WTC11 (cell line): ENCODE measurements around the gene EPHB3. TPM values are rescaled to one million over a fixed set of nuclear protein-coding genes. Genes with fewer than 3 reads are reported as not detected.
A peak's percentile ranks its signal among the peaks of the same experiment; 100 is the strongest.

Experiments used
- ATAC-seq: fragments of 200-7000 bp; cut with Tn5 transposase; 2 replicates; pipeline ENCODE4 v1.10.0; 2021; ENCODE audit warnings: mild to moderate bottlenecking, moderate library complexity
- Bru-seq: library from RNA; stranded (reverse); fragments of 400-500 nt; gene quantifications from one replicate; lab custom pipeline; 2021; lab: Mats Ljungman, UMichigan
- CTCF ChIA-PET: fragments of 300-600 bp; sonication (Branson Sonifier 250); formaldehyde crosslinking; loops from one replicate; lab custom pipeline; 2021; ENCODE audit warnings: antibody characterized with exemption; lab: Charles Lee
- POLR2A ChIA-PET: fragments of 350-600 bp; sonication (Branson Sonifier 250); formaldehyde crosslinking; loops from one replicate; lab custom pipeline; 2021; ENCODE audit warnings: antibody characterized with exemption; lab: Charles Lee
- DNase-seq: peaks from one replicate; pipeline ENCODE4 v3.0.0; 2021; ENCODE audit warnings: low spot score
- H3K27ac Mint-ChIP-seq: 2 replicates; pipeline ENCODE4 v1.8.0; 2021; ENCODE audit warnings: mixed read lengths
- H3K27me3 Mint-ChIP-seq: 2 replicates; pipeline ENCODE4 v1.8.0; 2021; ENCODE audit warnings: low read depth, mild to moderate bottlenecking, moderate library complexity, mixed read lengths
- H3K36me3 Mint-ChIP-seq: 2 replicates; pipeline ENCODE4 v1.8.0; 2021; ENCODE audit warnings: mixed read lengths
- H3K4me1 Mint-ChIP-seq: 2 replicates; pipeline ENCODE4 v1.8.0; 2022; ENCODE audit warnings: mixed read lengths
- H3K4me3 Mint-ChIP-seq: 2 replicates; pipeline ENCODE4 v1.8.0; 2021; ENCODE audit warnings: mild to moderate bottlenecking, moderate library complexity, mixed read lengths
- H3K9me3 Mint-ChIP-seq: 2 replicates; pipeline ENCODE4 v1.8.0; 2021; ENCODE audit warnings: mixed read lengths
- CREM ChIP-seq: sonication (generic); formaldehyde crosslinking; IDR thresholded peaks from 2 replicates; pipeline ENCODE4 v1.8.1; 2022; ENCODE audit warnings: mild to moderate bottlenecking, missing genetic modification reagents, moderate library complexity
- ETV6 ChIP-seq: sonication (generic); formaldehyde crosslinking; IDR thresholded peaks from 2 replicates; pipeline ENCODE4 v1.8.1; 2022; ENCODE audit warnings: mild to moderate bottlenecking, missing genetic modification reagents
- FOXK1 ChIP-seq: sonication (generic); formaldehyde crosslinking; IDR thresholded peaks from 2 replicates; pipeline ENCODE4 v1.8.0; 2022; ENCODE audit warnings: mild to moderate bottlenecking, moderate library complexity, missing genetic modification reagents
- HMGA2 ChIP-seq: fragments of 250-450 bp; sonication (Bioruptor Pico); IDR thresholded peaks from 2 replicates; pipeline ENCODE4 v1.4.0; 2021; ENCODE audit warnings: mild to moderate bottlenecking, moderate library complexity
- IRF2 ChIP-seq: sonication (generic); formaldehyde crosslinking; IDR thresholded peaks from 2 replicates; pipeline ENCODE4 v1.8.0; 2022; ENCODE audit warnings: low read depth, missing genetic modification reagents, borderline replicate concordance
- JAZF1 ChIP-seq: fragments of 250-450 bp; sonication (Bioruptor Pico); IDR thresholded peaks from 2 replicates; pipeline ENCODE4 v1.9.0; 2021; ENCODE audit warnings: moderate library complexity, mild to moderate bottlenecking, inconsistent platforms
- JUN ChIP-seq: sonication (generic); formaldehyde crosslinking; IDR thresholded peaks from 2 replicates; pipeline ENCODE4 v1.8.0; 2023; ENCODE audit warnings: mild to moderate bottlenecking, missing genetic modification reagents
- MXD4 ChIP-seq: fragments of 250-450 bp; sonication (Bioruptor Pico); IDR thresholded peaks from 2 replicates; pipeline ENCODE4 v1.8.0; 2021; ENCODE audit warnings: mild to moderate bottlenecking, moderate library complexity, borderline replicate concordance
- NFYB ChIP-seq: sonication (generic); formaldehyde crosslinking; conservative IDR thresholded peaks from 2 replicates; pipeline ENCODE4 v1.8.0; 2022; ENCODE audit warnings: low read depth, missing genetic modification reagents
- NR1H2 ChIP-seq: sonication (generic); formaldehyde crosslinking; IDR thresholded peaks from 2 replicates; pipeline ENCODE4 v1.9.0; 2021; ENCODE audit warnings: mild to moderate bottlenecking, moderate library complexity, missing genetic modification reagents
- SP1 ChIP-seq: sonication (generic); formaldehyde crosslinking; conservative IDR thresholded peaks from 2 replicates; pipeline ENCODE4 v1.8.1; 2022; ENCODE audit warnings: missing genetic modification reagents
- TEAD4 ChIP-seq: sonication (generic); formaldehyde crosslinking; IDR thresholded peaks from 2 replicates; pipeline ENCODE4 v1.8.0; 2022; ENCODE audit warnings: mild to moderate bottlenecking, missing genetic modification reagents
- ZNF121 ChIP-seq: sonication (generic); formaldehyde crosslinking; IDR thresholded peaks from 2 replicates; pipeline ENCODE4 v1.8.0; 2023; ENCODE audit warnings: missing genetic modification reagents
- long read RNA-seq, 3 experiments: library from RNA in 1 of 3; library from capped mRNA in 1 of 3; library from polyadenylated mRNA in 1 of 3; unstranded in 2 of 3; stranded (forward) in 1 of 3; transcript quantifications; one replicate each; pipeline ENCODE4 v2.0.0, GENCODE V29; 2021
- total RNA-seq: library from RNA; stranded (reverse); gene quantifications from 3 replicates; pipeline ENCODE4 v1.2.3, GENCODE V29; 2021
- TF ChIP-seq, protein P1 (sequence below): sonication (generic); formaldehyde crosslinking; IDR thresholded peaks from 2 replicates; pipeline ENCODE4 v1.8.0; 2022; ENCODE audit warnings: mild to moderate bottlenecking, missing genetic modification reagents
- TF ChIP-seq, protein P2 (sequence below): fragments of 250-450 bp; sonication (Bioruptor Pico); IDR thresholded peaks from 2 replicates; pipeline ENCODE4 v1.9.0; 2021; ENCODE audit warnings: mild to moderate bottlenecking
- TF ChIP-seq, protein P3 (sequence below): fragments of 250-450 bp; sonication (Bioruptor Pico); IDR thresholded peaks from 2 replicates; pipeline ENCODE4 v1.9.0; 2021; ENCODE audit warnings: mild to moderate bottlenecking
- TF ChIP-seq, protein P4 (sequence below): fragments of 250-450 bp; sonication (Bioruptor Pico); IDR thresholded peaks from 2 replicates; pipeline ENCODE4 v1.9.0; 2021; ENCODE audit warnings: moderate library complexity, mild to moderate bottlenecking, inconsistent platforms, borderline replicate concordance
- TF ChIP-seq, protein P5 (sequence below): sonication (generic); formaldehyde crosslinking; IDR thresholded peaks from 2 replicates; pipeline ENCODE4 v1.8.1; 2023; ENCODE audit warnings: mild to moderate bottlenecking, missing genetic modification reagents
- TF ChIP-seq, protein P6 (sequence below): fragments of 200-600 bp; IDR thresholded peaks from 2 replicates; pipeline ENCODE4 v1.8.0; 2022; ENCODE audit warnings: antibody characterized with exemption
- TF ChIP-seq, protein P7 (sequence below): sonication (generic); formaldehyde crosslinking; IDR thresholded peaks from 2 replicates; pipeline ENCODE4 v1.8.1; 2022; ENCODE audit warnings: mild to moderate bottlenecking, moderate library complexity, missing genetic modification reagents
- TF ChIP-seq, protein P8 (sequence below): sonication (generic); formaldehyde crosslinking; IDR thresholded peaks from 2 replicates; pipeline ENCODE4 v1.8.1; 2023; ENCODE audit warnings: mild to moderate bottlenecking, moderate library complexity, missing genetic modification reagents

Gene EPHB3
- 5.3 to 11.4 TPM (median 6.3 TPM) in 3 replicates for total RNA-seq
- Bru-seq, nascent RNA: percentile 42 among the genes with signal in this experiment
- long read RNA-seq, experiment 1, full-length matches to known transcripts: 16 of 25 reads
- long read RNA-seq, experiment 1, partial matches to known transcripts: 4 of 25 reads
- long read RNA-seq, experiment 1, other reads (novel, unspliced or antisense): 5 of 25 reads
- long read RNA-seq, experiment 2, partial matches to known transcripts: 5 of 7 reads
- long read RNA-seq, experiment 2, other reads (novel, unspliced or antisense): 2 of 7 reads
- long read RNA-seq, experiment 3, partial matches to known transcripts: 1 of 1 reads
- long read RNA-seq, experiment 3, other reads (novel, unspliced or antisense): 0 of 1 reads

DNA sequence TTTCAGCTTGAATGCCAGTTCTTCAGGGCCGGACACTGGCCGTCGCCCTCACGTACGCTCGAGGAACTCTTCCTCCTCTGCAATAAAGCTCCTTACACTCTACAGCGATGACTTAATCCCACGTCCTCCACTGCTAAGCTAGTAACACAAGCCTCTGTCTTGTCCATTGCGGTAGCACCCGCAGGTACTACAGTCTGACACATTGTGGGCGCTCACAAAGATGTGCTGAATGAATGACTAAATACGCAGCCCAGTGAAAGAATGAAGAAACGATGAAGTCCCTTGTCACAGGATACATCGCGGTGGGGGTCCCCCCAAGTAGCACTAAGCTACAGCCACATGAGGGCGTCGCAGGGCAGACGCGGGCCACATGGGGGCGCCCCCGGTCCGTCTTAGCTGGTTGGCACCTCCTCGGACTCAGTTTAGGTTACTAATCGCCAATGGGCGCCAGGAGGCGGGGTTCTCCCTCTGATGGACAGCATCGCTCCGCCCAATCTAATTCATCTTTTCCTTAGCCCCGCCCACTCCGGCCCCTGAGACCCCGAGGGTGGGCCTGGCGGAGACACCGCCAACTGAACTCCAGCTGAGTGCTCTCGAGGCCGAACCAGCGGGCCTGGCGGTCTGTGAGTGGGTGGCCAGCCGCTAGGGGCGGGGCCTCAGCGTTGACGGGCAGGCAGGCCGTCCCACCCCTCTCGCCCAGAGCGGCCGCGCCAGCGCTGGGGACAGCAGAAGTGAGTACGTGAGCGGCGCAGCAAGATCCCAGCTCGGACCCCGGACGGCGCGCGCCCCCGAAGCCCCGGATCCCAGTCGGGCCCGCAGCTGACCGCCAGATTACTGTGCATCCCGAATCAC, at the start of gene EPHB3:
Gene EPHB3 (plus strand): TSS at position 725 of the 852 bp plus-strand sequence. CDS start 451 bp downstream, outside the sequence.
- Mint-ChIP-seq H3K27ac (no peak within 1 kb of the TSS), H3K27me3 (peaks cover 87% of the 10 kb centered on the region)

DNA sequence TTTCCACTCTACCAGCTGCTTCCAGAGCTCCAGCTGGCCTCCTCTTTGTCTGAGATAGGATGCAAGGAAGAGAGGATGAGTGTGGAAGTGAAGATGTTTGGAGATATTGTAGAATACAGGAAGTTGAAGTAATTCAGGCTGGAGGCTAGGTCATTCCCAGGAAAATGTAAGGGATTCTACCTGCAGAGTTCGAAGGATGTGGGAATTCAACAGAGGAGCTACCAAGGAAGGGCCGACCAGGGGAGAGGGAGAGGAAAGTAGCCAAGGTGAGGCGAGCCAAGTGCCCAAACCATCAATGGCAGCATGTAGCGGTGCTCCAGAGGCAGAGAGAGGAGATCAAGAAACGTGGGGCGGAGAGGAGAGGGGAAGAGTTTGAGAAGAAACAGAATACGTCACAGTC, 49.0 kb upstream of the EPHB3 start:
- Mint-ChIP-seq H3K36me3 (no peaks in the 10 kb centered on the region; the same call in none of the 2 replicates), H3K4me3 (peak overlapping the region; percentile 56), H3K4me1 (peaks cover 30% of the 10 kb centered on the region), H3K9me3 (peaks cover 9% of the 10 kb centered on the region), H3K27ac (no peak overlapping the region), H3K27me3 (peaks cover 55% of the 10 kb centered on the region)
- POLR2A ChIA-PET: no interaction called here
- CTCF ChIA-PET: interaction anchor here (0.7 to 5.6 kb wide), 12 partner anchors 12 to 167 kb away, joined by 3 to 104 read pairs (median 20); no protein-coding TSS in a partner anchor
- no peak for DNase-seq
- TF ChIP-seq NR1H2 (CRISPR knock-in tag): no peak
- TF ChIP-seq, protein P1, sequence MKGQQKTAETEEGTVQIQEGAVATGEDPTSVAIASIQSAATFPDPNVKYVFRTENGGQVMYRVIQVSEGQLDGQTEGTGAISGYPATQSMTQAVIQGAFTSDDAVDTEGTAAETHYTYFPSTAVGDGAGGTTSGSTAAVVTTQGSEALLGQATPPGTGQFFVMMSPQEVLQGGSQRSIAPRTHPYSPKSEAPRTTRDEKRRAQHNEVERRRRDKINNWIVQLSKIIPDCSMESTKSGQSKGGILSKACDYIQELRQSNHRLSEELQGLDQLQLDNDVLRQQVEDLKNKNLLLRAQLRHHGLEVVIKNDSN (CRISPR knock-in tag): no peak
- TF ChIP-seq, protein P2, sequence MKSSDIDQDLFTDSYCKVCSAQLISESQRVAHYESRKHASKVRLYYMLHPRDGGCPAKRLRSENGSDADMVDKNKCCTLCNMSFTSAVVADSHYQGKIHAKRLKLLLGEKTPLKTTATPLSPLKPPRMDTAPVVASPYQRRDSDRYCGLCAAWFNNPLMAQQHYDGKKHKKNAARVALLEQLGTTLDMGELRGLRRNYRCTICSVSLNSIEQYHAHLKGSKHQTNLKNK (CRISPR knock-in tag): no peak
- no peak for TF ChIP-seq MXD4 (CRISPR knock-in tag)
- TF ChIP-seq, protein P3, sequence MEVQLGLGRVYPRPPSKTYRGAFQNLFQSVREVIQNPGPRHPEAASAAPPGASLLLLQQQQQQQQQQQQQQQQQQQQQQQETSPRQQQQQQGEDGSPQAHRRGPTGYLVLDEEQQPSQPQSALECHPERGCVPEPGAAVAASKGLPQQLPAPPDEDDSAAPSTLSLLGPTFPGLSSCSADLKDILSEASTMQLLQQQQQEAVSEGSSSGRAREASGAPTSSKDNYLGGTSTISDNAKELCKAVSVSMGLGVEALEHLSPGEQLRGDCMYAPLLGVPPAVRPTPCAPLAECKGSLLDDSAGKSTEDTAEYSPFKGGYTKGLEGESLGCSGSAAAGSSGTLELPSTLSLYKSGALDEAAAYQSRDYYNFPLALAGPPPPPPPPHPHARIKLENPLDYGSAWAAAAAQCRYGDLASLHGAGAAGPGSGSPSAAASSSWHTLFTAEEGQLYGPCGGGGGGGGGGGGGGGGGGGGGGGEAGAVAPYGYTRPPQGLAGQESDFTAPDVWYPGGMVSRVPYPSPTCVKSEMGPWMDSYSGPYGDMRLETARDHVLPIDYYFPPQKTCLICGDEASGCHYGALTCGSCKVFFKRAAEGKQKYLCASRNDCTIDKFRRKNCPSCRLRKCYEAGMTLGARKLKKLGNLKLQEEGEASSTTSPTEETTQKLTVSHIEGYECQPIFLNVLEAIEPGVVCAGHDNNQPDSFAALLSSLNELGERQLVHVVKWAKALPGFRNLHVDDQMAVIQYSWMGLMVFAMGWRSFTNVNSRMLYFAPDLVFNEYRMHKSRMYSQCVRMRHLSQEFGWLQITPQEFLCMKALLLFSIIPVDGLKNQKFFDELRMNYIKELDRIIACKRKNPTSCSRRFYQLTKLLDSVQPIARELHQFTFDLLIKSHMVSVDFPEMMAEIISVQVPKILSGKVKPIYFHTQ (CRISPR knock-in tag): no peak
- no peak for TF ChIP-seq FOXK1 (CRISPR knock-in tag)
- TF ChIP-seq CREM: no peak
- no peak for TF ChIP-seq IRF2 (CRISPR knock-in tag)
- TF ChIP-seq JAZF1 (CRISPR knock-in tag): no peak
- TF ChIP-seq, protein P4, sequence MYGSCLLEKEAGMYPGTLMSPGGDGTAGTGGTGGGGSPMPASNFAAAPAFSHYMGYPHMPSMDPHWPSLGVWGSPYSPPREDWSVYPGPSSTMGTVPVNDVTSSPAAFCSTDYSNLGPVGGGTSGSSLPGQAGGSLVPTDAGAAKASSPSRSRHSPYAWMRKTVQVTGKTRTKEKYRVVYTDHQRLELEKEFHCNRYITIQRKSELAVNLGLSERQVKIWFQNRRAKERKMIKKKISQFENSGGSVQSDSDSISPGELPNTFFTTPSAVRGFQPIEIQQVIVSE (CRISPR knock-in tag): no peak
- no peak for ATAC-seq

More for the DNA sequence above, at the start of gene EPHB3:
- ChIA-PET CTCF (interaction anchor here (0.5 to 3.2 kb wide), 91 partner anchors 9 to 710 kb away, joined by 3 to 78 read pairs (median 5); partner anchors contain the start of genes MAGEF1 and VPS8), POLR2A (interaction anchor here (0.6 to 1.4 kb wide), 9 partner anchors 12 to 450 kb away, joined by 3 to 7 read pairs (median 4); partner anchors contain the start of gene MAGEF1)
- H3K4me1 Mint-ChIP-seq: peaks cover 61% of the 10 kb centered on the region
- H3K4me3 Mint-ChIP-seq: peak within 1 kb of the TSS; percentile 71
- ATAC-seq (peak; percentile 90), DNase-seq (peak; percentile 99)
- H3K36me3 Mint-ChIP-seq: no peaks in the 10 kb centered on the region
- no peaks in the 10 kb centered on the region for H3K9me3 Mint-ChIP-seq
- TF ChIP-seq, protein P5, sequence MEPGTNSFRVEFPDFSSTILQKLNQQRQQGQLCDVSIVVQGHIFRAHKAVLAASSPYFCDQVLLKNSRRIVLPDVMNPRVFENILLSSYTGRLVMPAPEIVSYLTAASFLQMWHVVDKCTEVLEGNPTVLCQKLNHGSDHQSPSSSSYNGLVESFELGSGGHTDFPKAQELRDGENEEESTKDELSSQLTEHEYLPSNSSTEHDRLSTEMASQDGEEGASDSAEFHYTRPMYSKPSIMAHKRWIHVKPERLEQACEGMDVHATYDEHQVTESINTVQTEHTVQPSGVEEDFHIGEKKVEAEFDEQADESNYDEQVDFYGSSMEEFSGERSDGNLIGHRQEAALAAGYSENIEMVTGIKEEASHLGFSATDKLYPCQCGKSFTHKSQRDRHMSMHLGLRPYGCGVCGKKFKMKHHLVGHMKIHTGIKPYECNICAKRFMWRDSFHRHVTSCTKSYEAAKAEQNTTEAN: 0 out of 2 replicates have a peak, but pooled peaks have one; percentile 33
- no peak for TF ChIP-seq JUN (CRISPR knock-in tag)
- TF ChIP-seq TEAD4 (CRISPR knock-in tag): no peak
- TF ChIP-seq NFYB (CRISPR knock-in tag): peak; percentile 74
- TF ChIP-seq ETV6: peak; percentile 61; the same call in 1 of the 2 replicates
- TF ChIP-seq SP1 (CRISPR knock-in tag): peak; percentile 97
- TF ChIP-seq, protein P6, sequence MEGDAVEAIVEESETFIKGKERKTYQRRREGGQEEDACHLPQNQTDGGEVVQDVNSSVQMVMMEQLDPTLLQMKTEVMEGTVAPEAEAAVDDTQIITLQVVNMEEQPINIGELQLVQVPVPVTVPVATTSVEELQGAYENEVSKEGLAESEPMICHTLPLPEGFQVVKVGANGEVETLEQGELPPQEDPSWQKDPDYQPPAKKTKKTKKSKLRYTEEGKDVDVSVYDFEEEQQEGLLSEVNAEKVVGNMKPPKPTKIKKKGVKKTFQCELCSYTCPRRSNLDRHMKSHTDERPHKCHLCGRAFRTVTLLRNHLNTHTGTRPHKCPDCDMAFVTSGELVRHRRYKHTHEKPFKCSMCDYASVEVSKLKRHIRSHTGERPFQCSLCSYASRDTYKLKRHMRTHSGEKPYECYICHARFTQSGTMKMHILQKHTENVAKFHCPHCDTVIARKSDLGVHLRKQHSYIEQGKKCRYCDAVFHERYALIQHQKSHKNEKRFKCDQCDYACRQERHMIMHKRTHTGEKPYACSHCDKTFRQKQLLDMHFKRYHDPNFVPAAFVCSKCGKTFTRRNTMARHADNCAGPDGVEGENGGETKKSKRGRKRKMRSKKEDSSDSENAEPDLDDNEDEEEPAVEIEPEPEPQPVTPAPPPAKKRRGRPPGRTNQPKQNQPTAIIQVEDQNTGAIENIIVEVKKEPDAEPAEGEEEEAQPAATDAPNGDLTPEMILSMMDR: peak; percentile 93
- no peak for TF ChIP-seq HMGA2
- TF ChIP-seq, protein P7, sequence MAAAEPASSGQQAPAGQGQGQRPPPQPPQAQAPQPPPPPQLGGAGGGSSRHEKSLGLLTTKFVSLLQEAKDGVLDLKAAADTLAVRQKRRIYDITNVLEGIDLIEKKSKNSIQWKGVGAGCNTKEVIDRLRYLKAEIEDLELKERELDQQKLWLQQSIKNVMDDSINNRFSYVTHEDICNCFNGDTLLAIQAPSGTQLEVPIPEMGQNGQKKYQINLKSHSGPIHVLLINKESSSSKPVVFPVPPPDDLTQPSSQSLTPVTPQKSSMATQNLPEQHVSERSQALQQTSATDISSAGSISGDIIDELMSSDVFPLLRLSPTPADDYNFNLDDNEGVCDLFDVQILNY (CRISPR knock-in tag): peak; percentile 24; the same call in 1 of the 2 replicates
- peak; percentile 96 for TF ChIP-seq ZNF121 (CRISPR knock-in tag)
- TF ChIP-seq, protein P8, sequence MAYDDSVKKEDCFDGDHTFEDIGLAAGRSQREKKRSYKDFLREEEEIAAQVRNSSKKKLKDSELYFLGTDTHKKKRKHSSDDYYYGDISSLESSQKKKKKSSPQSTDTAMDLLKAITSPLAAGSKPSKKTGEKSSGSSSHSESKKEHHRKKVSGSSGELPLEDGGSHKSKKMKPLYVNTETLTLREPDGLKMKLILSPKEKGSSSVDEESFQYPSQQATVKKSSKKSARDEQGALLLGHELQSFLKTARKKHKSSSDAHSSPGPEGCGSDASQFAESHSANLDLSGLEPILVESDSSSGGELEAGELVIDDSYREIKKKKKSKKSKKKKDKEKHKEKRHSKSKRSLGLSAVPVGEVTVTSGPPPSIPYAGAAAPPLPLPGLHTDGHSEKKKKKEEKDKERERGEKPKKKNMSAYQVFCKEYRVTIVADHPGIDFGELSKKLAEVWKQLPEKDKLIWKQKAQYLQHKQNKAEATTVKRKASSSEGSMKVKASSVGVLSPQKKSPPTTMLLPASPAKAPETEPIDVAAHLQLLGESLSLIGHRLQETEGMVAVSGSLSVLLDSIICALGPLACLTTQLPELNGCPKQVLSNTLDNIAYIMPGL: peak; percentile 65; the same call in 1 of the 2 replicates
- TF ChIP-seq, all 79 proteins: peak for 8
